Stimulated activated CD4-positive, alpha-beta T cell treated with anti-CD3 and anti-CD28 coated beads, TNF-alpha, amount 100 ng/mL, for 24 hours (primary cell): Measurements from ENCODE around the gene FBXW7.
"Not testable (repeated sequence)": the region's sequence is repeated elsewhere in the genome, so short reads cannot be mapped to it uniquely, and the experiment has no call there.

Source experiments
- DNase-seq, 3 experiments: peaks; one replicate each; pipeline ENCODE4 v3.0.0-alpha.2; 2020; ENCODE audit warnings: low read depth in 3 of 3

FBXW7 gene, protein sequence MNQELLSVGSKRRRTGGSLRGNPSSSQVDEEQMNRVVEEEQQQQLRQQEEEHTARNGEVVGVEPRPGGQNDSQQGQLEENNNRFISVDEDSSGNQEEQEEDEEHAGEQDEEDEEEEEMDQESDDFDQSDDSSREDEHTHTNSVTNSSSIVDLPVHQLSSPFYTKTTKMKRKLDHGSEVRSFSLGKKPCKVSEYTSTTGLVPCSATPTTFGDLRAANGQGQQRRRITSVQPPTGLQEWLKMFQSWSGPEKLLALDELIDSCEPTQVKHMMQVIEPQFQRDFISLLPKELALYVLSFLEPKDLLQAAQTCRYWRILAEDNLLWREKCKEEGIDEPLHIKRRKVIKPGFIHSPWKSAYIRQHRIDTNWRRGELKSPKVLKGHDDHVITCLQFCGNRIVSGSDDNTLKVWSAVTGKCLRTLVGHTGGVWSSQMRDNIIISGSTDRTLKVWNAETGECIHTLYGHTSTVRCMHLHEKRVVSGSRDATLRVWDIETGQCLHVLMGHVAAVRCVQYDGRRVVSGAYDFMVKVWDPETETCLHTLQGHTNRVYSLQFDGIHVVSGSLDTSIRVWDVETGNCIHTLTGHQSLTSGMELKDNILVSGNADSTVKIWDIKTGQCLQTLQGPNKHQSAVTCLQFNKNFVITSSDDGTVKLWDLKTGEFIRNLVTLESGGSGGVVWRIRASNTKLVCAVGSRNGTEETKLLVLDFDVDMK

DNA sequence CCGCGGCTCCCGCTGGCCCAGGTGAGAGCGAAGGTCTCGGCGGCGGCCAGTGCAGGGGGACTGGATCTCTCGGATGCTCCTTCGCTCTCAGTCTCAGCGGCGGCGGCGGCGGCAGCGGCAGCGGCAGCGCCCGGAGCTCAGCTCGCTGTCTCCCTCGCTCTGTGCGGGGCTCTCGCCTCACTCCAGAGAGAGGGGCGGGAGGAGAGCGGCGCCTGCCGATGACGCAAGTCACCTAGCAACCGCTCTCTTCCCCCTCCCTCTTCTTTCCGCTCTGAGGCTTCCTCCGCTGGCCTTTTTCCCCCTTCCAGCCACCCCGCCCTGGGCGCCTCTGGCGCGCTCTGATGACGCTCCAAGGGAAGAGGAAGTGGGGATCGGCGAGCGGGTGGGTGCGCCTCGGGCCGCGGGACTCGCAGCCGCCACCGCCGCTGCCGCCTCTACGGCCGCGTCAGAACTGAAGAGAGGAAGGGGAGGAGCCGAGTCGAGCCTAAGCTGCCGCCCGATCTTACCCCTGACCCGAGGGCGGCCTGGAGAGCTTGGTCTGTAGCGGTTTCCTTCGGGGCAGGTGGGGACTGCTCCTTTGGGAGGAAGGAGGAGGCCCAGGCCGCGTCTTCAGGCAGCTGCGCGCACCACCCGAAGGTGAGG is at the start of gene FBXW7:
Gene FBXW7, minus strand, starts transcription at position 190 of the 642 bp plus-strand sequence. CDS start 124,289 bp downstream, outside the sequence.
- peak; percentile 98 to 100 (median 99) for DNase-seq

DNA sequence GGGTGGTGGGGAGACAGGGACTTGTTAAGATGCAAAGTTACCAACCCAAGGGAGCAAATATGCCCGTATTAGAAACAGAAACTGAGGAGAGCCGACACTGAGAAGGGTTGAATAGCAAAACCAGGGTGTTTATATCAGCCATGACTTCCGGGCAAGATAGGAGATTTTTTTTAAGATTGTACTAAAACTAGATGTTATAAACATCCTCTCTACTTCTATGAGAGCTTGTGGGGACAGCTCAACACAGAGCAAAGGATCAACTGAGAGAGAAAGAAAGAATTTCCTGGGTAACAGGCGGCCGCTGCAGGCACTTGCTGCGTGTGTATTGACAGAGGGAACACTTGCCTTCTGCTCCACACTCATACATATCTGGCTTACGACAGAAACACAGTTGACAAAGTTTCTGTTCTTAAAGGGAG is 49.1 kb upstream of the FBXW7 start:
- DNase-seq = no peak

DNA sequence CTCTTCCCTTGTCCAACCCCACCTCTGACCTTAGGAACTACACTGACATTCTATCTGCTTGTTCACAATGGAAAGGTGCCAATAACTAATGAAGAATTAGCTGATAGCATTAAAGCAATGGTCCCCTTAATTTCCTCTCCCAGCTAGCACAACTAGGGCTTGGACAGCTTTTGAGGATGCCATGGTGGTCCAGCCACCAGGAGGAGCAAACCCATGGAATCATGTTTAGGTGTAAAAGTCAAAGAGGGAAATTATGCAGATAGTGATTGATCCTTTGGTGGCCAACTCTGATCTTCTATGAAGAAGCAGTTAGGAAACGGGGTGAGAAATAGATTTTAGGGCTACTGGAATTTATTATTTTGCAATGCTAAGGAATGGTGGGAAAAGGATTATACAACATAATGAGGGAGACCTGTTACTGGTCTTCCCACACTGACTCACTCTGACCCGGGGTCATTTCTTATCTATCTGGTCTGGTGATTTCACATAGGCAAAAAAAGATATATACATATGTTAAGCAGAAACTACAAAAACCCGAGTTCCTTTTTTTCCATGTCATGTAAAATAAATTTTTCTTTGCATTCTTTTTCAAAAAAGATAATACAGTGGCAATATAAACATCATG is 45.8 kb upstream of the FBXW7 start:
- no peak for DNase-seq

DNA sequence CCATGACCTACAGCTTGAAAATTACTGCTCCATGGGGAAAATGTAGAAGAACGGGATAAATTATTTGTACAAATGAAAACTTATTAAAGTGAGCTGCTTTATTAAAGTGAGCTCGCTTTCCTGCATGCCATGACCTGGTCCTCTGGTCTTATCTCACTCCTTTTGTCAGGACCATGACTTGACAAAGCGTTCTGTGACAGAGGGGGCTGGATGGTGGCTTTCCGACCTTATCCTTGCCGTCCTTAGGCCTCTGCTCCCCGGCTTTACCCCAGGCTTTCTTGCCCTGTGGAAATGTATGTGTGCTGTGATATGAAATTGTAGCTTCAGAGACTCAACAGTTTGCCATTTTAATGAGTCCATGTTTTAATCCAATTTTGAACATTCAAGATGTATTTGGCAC is 44.0 kb upstream of the FBXW7 start:
- no peak for DNase-seq

DNA sequence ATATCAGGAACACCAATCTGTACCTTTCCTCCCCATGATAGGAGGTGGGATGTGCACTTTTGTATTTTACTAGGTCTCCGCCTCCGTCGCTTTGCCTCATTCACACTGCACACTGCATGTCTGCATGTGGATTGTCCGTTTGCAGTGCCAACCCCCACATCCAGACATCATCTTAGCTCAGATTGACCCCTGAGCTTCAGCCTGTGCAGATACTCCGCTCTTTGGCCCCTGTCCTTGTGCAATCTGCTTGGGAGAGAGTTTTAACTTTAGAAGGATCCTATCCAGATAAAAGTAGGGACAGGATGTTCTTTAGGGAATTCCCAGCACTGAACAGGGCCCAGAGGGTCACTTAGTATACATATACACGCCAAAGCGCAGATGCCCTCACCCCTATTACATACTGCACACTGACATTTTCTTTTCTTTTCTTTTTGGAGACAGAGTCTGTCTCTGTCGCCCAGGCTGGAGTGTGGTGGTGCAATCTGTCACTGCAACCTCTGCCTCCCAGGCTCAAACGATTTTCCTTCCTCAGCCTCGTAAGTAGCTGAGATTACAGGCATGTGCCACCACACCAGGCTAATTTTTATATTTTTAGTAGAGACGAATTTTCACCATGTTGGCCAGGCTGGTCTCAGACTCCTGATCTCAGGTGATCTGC is 43.3 kb upstream of the FBXW7 start:
- DNase-seq = no peak

DNA sequence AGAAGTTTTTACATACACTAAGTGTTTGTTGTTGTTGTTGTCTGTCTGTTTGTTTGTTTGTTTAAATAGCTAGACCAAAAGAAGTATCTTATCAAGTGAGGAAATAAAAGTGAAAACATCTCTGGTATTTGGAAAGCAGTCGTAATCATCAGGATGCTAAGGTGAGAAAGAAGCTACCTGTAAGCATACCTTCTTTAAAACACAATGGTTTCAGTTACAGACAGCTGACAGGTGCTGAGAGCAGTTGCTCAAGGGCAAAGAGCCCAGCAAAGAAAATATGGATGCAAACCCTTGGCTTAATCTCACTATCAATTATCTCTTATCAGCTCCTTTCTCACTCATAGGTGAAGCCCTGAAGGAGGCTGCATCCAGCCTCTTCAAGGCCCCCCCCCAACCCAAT is 42.8 kb upstream of the FBXW7 start:
- DNase-seq = no peak

DNA sequence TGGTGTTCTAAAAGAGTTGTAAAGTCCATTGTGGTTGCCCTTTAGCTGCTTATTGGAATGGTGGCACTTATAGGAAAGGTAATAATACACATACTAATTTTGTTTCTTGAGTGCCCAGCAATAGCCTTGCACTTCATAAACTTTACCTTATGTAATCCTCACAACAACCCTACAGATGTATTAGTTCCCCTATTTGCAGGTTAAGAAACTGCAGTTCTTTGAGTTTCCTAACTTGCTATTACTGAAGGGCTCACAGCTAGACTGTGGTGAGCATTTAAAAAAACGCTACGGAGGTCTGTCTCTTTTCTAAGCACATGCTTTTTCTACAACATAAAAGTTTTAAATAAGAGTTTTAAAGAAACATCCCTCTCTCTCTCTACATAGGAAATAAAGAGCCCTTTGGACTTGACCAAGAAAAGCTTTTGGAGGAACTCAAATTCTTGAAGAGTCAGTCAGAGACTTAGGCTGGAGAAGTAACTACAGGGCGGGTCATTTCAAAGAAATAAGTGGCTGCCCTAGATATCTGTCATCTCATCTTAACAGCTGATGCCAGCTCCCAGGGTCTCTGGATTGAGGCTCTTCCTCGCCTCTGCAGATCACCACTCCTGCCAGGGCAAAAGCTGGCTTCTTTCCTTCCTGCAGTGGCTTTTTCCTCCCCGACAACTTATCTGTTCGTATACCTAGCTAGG is 42.0 kb upstream of the FBXW7 start:
- DNase-seq = no peak

DNA sequence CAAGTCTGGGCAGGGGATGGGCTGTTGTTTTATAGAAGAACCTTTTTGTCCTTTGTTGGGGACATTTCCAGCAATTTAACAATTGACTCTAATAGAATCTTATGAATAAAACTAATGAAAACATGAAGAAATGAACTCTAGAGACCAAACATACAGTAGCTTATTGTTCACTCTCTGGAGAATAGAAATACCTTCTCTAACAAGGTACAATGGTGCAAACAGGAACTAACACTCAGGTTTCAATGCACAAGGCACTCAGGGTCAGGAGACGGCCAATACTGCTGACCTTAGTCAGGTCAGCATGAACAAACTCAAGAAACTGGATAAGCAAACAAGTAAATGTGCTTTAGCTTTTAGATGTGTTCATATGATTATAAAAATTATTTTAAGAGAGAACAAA is 39.6 kb upstream of the FBXW7 start:
- DNase-seq = no peak

DNA sequence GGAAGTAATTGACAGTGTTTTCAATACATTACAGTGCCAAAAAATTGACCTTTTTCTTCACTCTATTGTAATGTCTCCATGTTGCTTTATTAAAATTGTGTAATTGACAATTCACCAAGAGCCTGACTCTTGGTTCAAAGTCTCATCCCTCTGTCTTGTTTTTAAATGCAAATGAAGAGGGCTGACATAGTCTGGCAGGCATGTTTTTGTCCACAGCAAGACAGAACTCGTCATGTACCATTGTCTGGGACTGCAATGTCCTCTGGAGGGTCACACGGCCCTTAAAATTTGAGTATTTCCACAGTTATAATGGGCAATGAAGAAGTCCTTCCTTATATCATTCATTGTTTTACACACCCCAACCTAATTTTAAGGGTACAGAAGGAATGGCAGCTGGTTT is 38.0 kb upstream of the FBXW7 start:
- DNase-seq = no peak

DNA sequence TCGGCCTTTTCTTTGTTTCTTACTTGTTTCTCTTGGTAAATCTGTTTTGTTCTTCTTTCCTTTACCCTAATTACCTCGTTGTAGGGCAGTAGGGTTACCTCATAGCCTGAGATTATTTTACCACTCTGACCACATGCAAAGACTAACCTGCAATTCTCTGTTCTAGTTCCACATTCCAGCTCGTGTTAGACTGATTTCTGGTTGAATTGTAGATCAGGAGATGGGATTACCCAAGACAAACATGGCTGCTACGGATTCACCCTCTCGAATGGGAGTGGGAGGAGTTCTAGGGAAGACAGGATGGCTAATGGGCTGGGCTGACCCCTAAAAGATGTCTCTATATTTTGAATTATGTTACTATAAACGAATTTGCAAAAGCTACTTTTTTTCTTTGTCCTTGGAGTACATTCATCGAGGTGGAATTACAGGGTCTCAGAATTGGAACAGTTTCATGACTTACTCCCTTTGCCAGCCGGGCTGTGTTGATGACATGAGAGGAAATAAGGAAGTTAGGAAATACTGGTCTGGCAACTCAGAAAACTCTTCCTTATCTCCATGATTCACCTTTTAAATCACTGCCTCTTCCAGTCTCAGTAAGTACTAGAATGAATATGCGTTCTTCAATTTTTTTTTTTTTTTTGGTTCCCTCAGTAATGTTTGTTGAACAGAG is 36.7 kb upstream of the FBXW7 start:
- DNase-seq = no peak

DNA sequence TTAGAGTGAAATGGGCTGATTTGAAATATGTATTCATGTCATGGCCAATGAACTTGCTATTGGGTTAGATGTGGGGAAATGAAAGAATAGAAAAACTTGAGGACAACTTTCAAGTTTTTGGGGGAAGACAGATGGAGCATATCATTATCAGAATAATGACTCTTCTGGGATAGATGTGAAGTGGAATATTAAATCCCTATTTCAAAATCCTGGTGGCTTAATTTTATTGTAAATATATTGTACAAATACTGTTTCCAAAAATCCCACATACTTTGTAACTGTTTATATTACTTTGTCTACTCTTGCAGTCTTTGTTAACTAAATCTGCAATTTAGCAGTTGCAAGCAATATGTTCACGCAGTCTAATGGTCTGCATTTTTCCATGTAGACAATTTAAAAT is 35.9 kb upstream of the FBXW7 start:
- no peak for DNase-seq

DNA sequence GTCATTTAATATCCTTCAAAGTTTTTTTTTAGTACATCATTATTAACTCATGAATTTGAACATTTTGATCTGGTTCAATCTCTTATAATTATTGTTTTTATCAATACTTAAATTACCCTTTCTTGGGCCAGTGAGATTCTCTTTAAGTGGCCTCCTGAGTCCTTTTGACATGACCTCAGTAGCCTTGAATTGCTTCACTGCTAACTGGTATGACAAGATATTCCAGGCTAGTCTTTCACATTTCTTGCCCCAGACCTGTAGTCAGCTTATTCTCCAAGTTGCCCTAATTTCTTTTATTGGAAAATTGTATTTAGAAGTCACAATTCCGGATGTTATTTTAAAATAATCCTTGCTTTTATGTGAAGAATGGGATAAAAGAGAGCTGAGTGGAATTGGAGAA is 35.4 kb upstream of the FBXW7 start:
- DNase-seq = no peak

DNA sequence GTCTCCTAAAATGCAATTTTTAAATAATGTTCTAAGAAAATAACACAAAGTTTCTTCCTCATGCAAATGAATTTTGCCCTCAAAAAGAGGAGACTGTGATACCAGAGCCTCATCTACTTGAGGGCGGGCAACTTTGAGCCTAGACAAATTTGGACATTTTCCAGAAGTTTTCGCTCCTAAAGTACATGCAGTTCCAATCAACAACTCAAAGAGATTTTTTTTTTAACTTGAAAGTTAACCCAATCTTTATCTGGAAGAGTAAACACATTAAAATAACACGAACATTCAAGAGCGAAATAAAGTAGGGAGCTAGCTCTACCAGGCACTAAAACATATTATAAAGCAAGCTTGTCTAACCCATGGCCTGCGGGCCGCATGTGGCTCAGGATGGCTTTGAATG is 29.4 kb upstream of the FBXW7 start:
- no peak for DNase-seq

DNA sequence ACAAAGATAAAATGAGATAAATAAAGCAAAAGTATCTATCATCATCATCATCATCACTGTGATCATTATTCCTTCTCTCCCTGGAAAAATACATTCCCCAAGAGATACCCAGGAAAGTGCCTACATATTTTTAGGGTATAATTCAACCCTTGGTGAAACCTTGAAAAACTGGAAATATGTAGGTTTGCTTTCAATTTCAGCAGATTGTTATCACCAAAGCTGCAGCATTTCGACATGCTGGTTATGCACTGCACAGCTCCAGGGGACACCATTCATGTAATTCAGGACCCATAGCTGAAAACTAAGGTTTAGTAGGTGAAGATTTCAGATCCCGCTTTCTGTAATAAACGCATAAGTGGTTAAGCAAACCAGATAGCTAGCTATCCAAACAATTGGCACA is 28.4 kb upstream of the FBXW7 start:
- DNase-seq = no peak

DNA sequence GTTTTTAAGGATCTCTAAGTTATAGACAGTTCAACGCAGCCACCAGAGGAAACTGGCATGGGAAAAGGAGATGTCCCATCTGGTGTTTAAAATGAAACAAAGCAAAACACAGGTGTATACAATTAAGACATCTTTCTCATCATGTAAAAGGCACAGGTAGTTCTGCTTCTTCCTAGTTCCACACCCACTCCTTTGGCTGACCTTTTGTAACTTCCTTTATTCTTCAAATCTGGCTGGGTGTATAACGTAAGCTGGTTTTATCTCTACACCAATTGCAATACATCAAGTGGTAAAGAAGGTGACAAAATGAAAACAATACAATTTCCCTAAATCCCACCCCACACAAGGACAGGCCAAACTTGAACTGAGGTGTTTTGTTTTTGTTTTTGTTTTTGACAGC is 27.3 kb upstream of the FBXW7 start:
- no peak for DNase-seq

DNA sequence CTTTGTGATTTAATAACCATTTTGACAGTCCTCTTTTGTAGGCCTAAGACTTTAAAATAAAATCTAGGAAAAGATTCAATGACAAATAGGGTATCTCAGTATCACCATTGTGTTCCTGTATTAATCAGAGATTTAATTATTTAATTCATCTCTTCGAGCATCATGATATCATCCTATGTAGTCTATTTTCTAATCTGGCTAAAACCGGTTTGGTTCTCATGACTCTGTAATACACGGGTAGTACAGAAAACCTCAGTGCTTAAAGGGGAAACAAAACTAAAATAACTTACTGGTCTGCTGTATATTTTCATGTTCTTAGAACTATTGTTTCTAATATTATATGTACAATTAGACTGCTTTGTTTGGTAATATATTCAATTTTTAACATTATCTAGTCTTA is 23.7 kb upstream of the FBXW7 start:
- DNase-seq = no peak

DNA sequence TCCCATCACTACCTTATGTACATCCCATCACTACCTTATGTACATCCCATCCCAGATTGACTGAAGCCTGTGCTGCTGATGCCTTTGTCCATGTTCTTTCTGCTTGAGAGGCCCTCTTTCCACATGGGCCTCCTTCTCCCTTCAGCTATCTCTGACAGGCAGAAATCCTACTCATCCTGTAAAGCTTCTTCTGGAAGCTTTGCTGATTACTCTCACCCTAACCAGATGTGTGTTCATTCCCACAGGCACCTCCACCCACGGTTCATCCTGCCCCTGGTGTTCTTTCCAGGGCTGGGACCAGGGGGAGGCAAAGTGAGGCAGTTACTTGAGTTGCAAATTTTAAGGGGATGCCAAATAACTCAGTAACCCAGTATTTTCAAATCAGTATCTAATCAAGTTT is 22.5 kb upstream of the FBXW7 start:
- no peak for DNase-seq

DNA sequence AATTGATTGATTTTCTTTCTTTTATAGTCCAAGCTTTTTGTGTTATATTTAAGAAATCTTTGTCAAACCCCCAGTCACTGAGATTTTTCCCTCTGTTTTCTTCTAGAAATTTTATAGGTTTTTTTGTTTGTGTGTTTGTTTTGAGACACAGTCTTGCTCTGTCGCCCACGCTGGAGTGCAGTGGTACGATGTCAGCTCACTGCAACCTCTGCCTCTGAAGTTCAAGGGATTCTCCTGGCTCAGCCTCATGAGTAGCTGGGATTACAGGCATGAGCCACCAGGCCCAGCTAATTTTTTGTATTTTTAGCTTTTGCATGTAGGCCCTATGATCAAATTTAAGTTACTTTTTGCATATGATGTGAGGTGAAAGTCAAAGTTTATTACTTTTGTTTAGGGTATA is 20.9 kb upstream of the FBXW7 start:
- no peak for DNase-seq

DNA sequence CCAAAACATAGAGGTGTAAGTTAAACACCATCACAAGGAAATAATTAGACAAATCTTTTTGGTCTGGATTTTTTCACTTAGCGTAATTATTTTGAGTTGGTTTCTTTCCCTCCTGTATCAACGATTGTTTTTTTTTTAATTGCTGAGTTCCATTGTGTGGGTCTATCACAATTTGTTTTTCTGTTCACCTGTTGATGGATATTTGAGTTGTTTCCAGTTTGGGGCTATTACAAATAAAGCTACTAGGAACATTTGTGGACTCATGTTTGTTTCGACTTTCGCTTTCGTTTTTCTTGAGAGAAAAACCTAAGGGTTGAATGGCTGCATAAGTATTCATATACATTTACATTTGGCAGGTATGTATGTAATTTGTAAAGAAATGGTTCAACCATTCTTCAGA is 20.4 kb upstream of the FBXW7 start:
- no peak for DNase-seq

DNA sequence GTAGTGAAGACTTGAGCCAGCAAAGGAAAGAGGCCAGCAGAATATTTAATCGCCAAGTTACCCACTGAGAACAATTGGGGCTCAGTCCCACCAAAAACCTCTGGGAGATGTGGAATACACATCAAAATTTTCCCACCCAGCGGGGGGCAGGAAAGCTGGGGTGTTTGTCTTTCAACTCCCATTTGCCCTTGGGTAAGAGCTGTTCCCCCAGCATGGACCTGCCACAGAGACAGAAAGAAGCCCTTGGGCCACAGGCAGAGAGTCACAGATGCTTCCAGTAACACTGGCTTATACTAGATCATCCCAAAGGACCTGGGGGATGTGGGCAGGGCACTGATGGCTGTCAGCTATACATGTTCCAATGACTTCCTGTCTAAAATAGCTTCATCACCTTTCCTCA is 18.9 kb upstream of the FBXW7 start:
- DNase-seq = no peak

DNA sequence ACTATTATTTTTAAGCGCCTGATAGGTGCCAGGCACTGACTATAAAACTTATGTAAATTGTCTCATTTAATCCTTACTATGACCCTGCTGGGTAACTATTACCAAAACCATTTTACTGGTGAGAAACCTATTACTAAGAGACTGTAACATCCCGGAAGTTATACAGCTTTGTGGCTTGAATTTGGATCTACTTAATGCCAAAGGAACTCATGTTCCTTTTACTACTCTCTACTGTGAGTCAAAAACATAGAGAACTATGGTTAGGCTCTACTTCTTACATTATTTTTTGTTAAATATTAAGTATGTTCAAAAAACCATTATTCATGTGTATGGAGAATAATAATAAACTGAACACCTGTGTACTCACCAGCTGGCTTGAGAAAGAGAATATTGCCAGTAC is 14.8 kb upstream of the FBXW7 start:
- DNase-seq = not testable (repeated sequence)
